Fibroblast of villous mesenchyme (primary cell): ENCODE results near the gene PLPP3. TPM values are rescaled to one million over a fixed set of nuclear protein-coding genes. Genes with fewer than 3 reads are reported as not detected.

Experiments used
- DNase-seq: peaks from one replicate; pipeline ENCODE4 v3.0.0-alpha.2; 2010; ENCODE audit warnings: low read depth
- H3K4me3 ChIP-seq: 2 replicates; pipeline ENCODE4 v1.5.1; 2011; ENCODE audit warnings: low read depth, mild to moderate bottlenecking, low read length
- total RNA-seq: library from RNA; depleted of rRNA; stranded (reverse); fragments of >200 nt; gene quantifications from 2 replicates; pipeline ENCODE4 v1.2.3, GENCODE V29; 2012
- TF ChIP-seq, protein P1 (sequence below): IDR thresholded peaks from 2 replicates; pipeline ENCODE4 v1.5.1; 2012; ENCODE audit warnings: low read depth, mild to moderate bottlenecking, low read length; ENCODE audit not compliant: insufficient read depth

PLPP3 gene
- total RNA-seq, 1 donor, result 14.7 TPM

DNA sequence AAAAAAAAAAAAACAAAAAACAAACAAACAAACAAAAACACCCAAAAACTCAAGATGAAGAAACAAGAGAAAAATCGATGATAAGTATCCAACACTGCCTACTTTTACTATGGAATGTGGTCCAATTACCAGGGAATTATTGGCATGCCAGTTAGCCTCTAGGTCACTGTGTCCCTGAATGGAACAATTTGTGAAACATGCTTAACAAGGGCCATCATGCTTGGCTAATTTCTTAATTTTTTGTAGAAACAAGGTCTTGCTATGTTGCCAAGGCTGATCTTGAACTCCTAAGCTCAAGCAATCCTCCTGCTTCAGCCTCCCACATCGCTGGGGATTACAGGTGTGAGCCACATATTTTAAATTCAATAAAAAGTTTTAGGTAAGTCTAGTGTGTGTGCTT is 23.9 kb downstream of the PLPP3 start:
- TF ChIP-seq, protein P1, sequence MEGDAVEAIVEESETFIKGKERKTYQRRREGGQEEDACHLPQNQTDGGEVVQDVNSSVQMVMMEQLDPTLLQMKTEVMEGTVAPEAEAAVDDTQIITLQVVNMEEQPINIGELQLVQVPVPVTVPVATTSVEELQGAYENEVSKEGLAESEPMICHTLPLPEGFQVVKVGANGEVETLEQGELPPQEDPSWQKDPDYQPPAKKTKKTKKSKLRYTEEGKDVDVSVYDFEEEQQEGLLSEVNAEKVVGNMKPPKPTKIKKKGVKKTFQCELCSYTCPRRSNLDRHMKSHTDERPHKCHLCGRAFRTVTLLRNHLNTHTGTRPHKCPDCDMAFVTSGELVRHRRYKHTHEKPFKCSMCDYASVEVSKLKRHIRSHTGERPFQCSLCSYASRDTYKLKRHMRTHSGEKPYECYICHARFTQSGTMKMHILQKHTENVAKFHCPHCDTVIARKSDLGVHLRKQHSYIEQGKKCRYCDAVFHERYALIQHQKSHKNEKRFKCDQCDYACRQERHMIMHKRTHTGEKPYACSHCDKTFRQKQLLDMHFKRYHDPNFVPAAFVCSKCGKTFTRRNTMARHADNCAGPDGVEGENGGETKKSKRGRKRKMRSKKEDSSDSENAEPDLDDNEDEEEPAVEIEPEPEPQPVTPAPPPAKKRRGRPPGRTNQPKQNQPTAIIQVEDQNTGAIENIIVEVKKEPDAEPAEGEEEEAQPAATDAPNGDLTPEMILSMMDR, result no peak

DNA sequence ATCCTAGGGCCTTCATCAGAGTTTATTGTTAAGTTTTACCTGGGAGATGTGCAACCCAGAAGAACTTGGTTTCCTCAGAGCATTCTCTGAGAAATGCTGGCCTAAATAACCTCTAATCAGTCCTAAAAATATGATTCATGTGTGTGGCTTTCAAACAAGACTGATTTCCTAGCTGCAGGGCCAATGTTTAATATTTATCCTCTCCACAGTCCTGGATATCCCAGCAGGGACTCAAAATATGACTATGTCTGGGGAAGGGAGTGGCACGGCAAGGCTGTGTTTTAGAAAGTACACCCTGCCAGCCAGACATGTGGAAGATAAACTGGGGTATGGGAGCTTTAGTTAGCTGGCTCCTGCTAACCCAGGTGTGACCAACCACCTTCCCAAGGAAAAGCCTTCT is 26.3 kb downstream of the PLPP3 start:
- DNase-seq, result no peak
- no peak overlapping the region for H3K4me3 ChIP-seq
- TF ChIP-seq, protein P1, result no peak

More for the DNA sequence above, 23.9 kb downstream of the PLPP3 start:
- no peak overlapping the region for H3K4me3 ChIP-seq
- no peak for DNase-seq

DNA sequence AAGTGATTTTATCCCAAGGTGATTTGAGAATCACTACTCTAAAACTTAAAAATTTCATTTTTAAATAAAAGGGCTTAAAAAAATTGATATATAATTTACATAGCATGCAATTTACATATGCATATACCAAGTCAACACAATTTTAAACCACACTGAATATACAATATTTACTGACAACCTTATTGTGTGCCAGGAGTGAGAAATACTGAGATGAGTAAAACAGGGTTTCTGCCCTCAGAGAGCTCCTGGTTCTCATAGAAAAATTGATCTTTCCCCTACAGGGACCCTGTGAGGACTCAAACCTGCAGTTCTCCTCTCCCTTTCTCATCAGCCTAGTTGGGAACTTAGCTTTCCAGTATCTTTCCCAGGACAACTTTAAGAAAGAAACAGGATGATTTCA is 27.0 kb downstream of the PLPP3 start:
- DNase-seq, result no peak
- TF ChIP-seq, protein P1, result no peak

DNA sequence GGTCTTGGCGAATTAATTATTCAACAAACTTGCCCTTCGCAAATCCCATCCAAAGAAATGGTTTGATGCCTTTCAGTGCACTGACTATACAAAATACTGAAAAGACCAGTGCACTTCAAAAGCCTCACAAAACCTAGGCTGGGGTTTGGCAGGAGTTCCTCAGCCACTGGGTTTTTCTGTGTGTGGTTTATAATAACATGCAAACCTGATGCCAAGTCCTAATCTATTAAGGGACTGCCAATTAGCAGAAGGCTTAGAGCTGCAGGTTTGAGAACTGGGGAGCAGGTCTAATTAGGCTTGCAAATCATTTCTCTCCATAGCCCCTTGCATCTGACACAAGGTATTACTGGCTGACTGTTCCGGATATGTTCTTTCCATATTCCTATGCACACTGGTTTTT is 27.7 kb downstream of the PLPP3 start:
- DNase-seq, result no peak
- TF ChIP-seq, protein P1, result no peak
- H3K4me3 ChIP-seq, result no peak overlapping the region

More for the DNA sequence above, 27.0 kb downstream of the PLPP3 start:
- H3K4me3 ChIP-seq, result no peak overlapping the region

DNA sequence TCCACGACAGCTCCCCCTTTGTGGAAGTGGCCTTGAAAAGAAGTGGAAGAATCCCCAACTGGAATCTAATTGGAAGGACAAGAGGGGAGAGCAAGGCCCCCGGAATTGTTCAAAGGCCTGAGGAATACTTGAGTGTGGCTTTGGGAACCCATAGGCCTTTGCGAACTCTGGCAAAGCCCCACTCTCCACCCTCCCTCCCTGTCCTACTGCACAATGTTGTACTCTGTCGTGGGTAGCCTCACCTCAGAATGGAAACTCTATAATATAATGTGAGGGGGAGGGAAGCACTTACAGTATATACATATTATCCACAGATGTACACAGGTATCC is 28.5 kb downstream of the PLPP3 start:
- DNase-seq, result no peak
- H3K4me3 ChIP-seq, result no peak overlapping the region
- TF ChIP-seq, protein P1, result no peak

DNA sequence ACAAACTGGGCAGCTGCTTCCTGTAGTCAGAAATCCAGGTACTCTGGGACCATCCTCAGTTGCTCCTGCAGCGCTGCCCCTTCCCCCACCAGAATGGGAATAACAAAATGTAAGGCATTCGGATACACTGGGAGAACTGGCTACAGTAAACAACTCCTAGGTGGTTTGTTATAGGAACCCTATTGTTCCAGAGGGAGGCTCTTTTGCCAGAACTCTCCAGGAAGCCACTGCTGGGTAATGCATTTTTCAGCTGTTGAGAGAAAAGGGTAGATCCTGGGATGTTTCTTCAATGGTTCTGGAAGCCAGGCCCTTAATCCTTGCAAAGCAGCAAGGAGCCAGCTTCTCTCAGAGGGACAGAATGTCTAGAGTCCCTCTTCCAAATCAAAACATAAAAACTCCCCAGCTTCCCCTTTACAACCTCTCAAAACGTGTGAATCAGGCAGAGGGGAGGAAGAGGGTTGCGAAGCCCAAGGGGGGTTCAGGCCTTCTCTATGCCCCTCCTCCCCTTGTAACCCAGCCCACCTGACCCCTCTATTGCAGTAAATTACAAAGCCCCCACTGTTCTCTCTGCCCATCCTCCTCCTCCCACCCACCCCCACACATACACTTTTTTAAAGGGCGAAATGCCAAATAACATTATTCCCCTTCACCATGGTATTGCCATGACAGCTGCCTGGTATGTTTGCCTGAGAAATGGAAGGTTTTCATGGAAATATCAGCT is 29.1 kb downstream of the PLPP3 start:
- TF ChIP-seq, protein P1, result no peak
- DNase-seq, result no peak
- H3K4me3 ChIP-seq, result no peak overlapping the region

DNA sequence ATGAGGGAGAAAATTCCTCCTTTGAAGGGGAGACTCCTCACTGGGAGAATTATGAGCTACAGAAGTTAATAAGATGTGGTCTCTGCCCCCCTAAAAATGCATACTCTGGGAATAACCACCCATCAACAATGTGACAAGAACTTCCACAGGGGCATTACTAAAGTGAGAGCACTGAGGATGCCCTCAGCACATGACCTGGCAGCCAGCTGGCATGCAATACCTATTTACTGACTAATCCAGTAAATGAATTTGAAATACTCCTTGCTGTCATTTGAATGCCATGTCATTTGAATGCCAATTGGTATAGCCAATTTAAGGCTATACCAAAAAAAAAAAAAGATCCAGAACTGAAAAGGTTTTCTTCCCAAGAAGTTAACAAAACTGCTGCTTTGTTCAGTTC is 30.8 kb downstream of the PLPP3 start:
- TF ChIP-seq, protein P1, result no peak
- no peak overlapping the region for H3K4me3 ChIP-seq
- no peak for DNase-seq
